Measurements from ENCODE around the gene MUC22. TPM values are rescaled to one million over a fixed set of nuclear protein-coding genes. Genes with fewer than 3 reads are reported as not detected.
A peak's percentile ranks its signal among the peaks of the same experiment; 100 is the strongest.
"Not testable (repeated sequence)": the region's sequence is repeated elsewhere in the genome, so short reads cannot be mapped to it uniquely, and the experiment has no call there.

MUC22 gene
- total RNA-seq, 2 donors from 2014 or later, result not detected

DNA sequence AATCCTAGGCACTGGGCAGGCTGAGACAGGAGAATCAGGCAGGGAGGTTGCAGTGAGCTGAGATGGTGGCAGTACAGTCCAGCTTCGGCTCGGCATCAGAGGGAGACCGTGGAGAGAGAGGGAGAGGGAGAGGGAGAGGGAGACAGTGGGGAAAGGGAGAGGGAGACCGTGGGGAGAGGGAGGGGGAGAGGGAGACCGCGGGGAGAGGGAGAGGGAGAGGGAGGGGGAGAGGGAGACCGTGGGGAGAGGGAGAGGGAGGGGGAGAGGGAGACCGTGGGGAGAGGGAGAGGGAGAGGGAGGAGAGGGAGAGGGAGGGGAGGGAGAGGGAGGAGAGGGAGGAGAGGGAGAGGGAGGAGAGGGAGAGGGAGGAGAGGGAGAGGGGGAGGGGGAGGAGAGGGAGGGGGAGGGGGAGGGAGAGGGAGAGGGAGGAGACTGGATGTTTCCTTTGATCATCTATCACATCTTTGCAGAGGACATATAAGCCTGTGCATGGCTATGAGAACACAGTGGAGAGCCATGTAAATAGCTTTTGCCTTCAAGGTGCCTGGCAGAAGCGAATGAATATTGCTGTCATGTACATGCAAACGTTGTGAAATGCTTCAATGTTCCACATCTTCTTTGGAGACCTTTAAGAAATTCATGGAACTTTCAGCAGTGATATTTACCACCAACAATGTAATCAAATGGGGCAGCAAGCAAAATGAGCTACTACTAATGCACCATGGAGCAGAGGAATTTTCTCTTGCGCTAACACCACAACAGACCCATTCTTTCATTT, 57.8 kb downstream of the MUC22 start:
- H3K27me3 Mint-ChIP-seq; H3K4me1 Mint-ChIP-seq; H3K4me3 Mint-ChIP-seq; H3K9me3 Mint-ChIP-seq; ATAC-seq (replicated peaks); H3K36me3 Mint-ChIP-seq (ENCODE audit: low read depth); H3K27ac Mint-ChIP-seq: not testable (repeated sequence)

DNA sequence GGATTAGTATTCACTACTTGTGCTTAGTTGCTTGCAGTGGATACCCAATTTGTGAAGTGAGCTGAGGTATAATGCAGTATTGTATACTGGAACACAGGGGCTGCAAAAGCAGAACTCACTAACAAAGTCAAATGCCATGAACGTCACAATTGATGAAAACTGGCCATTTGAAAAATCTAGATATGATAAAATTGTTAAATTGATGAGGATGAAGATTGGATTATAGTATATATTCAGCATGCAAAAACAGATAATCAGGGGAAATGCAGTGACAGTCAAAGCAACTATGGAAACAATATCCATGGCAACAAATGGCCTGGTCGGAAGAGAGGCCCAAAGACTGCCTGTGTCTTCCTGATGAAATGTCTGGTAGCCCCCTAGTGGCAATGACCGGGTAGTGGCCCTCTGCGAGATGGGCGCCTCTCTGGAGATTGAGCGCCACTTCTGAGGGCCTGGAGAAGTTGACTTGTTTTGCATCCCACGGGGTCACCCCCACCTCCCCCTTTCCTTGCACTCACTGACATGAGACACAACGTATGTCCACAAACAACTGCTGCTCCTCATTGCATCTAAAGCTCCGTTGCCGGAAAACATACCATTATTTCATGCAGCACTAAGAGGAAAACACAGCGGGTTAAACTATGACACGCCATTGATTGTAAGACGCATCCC, 58.5 kb downstream of the MUC22 start:
- peak; percentile 99 for ATAC-seq (replicated peaks)
- Mint-ChIP-seq H3K27me3 (no peaks in the 10 kb centered on the region), H3K27ac (no peak overlapping the region), H3K4me1 (no peaks in the 10 kb centered on the region), H3K36me3 (ENCODE audit: low read depth) (no peaks in the 10 kb centered on the region), H3K9me3 (no peaks in the 10 kb centered on the region), H3K4me3 (no peak overlapping the region)

DNA sequence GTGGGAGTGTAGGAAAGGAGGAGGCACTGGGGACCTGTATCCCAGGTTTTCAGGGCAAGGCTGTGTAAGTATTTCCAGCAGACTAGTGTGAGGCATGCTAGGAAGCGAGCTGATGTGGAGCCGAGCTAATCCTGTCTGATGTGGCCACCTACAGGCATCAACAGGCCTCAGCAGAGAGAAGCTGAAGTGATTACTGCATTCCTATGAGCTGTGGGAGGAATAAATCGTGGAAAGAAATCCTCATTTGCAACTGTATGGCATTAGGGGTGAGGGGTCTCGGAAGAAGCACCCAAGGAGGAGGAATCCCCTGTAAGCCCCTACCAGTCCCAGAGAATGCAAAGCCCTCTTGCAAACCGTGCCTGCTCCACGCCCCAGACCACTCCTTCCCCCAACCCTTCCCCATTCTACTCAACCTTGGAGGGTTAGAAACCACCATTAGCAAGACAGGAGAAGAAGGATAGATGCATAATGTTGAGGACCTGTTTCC, 60.5 kb downstream of the MUC22 start:
- no peak for ATAC-seq (replicated peaks)
- no peaks in the 10 kb centered on the region for H3K27me3 Mint-ChIP-seq
- H3K4me1 Mint-ChIP-seq, result no peaks in the 10 kb centered on the region
- no peaks in the 10 kb centered on the region for H3K36me3 Mint-ChIP-seq (ENCODE audit: low read depth)
- no peaks in the 10 kb centered on the region for H3K9me3 Mint-ChIP-seq
- H3K27ac Mint-ChIP-seq, result no peak overlapping the region
- no peak overlapping the region for H3K4me3 Mint-ChIP-seq

DNA sequence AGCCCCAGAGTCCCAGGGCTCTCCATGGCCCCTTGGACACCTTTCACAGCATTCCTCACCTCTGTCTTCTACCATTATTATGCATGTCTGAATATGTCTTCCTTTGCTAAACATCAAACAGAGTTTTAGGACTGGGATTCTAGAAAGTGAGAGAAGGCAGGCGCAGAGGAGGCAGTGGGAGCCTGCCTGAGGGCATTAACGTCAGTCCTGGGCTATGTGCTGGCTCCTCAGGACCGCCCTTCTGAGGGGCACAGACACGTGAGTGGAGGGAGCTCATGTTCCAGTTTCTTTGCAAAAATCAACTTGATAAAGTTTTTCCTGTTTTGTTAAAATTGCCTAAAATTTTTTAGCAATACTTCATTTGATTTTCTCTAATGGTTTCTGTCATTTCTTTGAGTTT, 64.1 kb downstream of the MUC22 start:
- H3K27ac Mint-ChIP-seq, result no peak overlapping the region
- no peaks in the 10 kb centered on the region for H3K27me3 Mint-ChIP-seq
- H3K36me3 Mint-ChIP-seq (ENCODE audit: low read depth), result no peaks in the 10 kb centered on the region
- H3K9me3 Mint-ChIP-seq, result no peaks in the 10 kb centered on the region
- no peak overlapping the region for H3K4me3 Mint-ChIP-seq
- ATAC-seq (replicated peaks), result no peak
- H3K4me1 Mint-ChIP-seq, result no peaks in the 10 kb centered on the region

DNA sequence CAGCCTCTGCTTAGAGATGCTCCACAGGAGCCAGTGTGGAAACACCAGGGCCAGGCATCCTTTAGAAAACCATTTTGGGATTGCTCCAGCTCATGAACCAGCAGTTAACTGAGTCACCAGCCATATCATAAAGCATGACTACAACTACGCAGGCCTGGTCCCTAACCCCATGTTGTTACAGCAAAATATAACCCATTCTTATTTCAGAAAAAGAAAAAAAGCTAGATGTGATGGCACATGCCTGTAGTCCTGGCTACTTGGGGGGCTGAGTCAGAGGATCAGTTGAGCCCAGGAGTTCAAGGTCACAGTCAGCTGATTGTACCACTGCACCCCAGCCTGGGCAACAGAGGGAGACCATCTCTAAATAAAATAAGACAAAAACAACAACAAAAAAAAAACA, 65.3 kb downstream of the MUC22 start:
- Mint-ChIP-seq H3K4me3 (no peak overlapping the region), H3K36me3 (ENCODE audit: low read depth) (no peaks in the 10 kb centered on the region), H3K27ac (no peak overlapping the region), H3K9me3 (no peaks in the 10 kb centered on the region), H3K4me1 (no peaks in the 10 kb centered on the region), H3K27me3 (no peaks in the 10 kb centered on the region)
- ATAC-seq (replicated peaks), result no peak

DNA sequence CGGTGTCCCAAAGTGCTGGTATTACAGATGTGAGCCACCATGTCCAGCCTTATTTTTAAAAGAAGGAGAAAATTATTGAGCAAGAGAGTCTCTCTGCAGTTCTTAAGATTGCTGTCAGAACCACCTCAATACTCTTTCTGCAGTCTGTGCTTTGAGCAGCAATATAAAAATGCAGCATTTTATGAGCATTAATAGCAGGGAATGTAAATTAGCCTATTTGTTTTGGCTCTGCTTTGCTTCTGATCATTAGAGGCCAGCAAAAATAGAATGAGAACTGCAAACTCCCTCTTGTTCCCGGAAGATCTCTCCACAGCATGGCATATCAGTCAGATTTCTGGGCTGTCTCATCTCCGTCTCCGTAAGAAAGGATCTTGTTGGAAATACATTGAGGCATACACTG, 66.3 kb downstream of the MUC22 start:
- no peak overlapping the region for H3K27ac Mint-ChIP-seq
- no peak for ATAC-seq (replicated peaks)
- no peaks in the 10 kb centered on the region for H3K9me3 Mint-ChIP-seq
- H3K36me3 Mint-ChIP-seq (ENCODE audit: low read depth), result no peaks in the 10 kb centered on the region
- H3K4me1 Mint-ChIP-seq, result no peaks in the 10 kb centered on the region
- no peak overlapping the region for H3K4me3 Mint-ChIP-seq
- no peaks in the 10 kb centered on the region for H3K27me3 Mint-ChIP-seq

DNA sequence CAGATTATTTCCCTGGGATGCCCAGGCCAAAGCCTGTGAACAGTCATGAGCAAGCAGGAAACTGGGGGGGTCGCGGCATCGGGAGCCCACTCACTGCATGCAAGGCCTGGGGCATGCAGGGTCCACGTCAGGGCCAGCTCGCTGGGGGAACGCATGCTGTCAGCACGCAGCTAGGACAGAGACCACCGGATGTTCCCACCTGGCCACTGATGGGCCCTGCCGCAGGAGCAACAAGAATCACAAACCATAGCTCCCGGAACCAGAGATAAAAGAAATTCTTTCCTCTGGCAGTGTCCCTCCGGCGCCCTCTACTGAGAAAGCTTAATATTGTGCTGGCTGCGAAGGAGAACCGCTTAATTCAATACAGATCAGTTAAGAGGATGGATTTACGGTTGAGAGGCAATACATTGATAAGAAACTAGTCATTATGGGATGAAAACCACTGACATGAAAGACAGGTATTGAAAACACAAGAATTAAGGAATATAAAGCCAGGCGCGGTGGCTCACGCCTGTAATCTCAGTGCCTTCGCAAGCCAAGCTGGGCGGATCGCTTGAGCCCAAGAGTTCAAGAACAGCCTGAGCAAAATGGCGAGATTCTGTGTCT, 69.5 kb downstream of the MUC22 start:
- H3K27me3 Mint-ChIP-seq, result no peaks in the 10 kb centered on the region
- H3K4me3 Mint-ChIP-seq, result peak overlapping the region; percentile 50
- H3K9me3 Mint-ChIP-seq, result no peaks in the 10 kb centered on the region
- H3K36me3 Mint-ChIP-seq (ENCODE audit: low read depth), result no peaks in the 10 kb centered on the region
- H3K27ac Mint-ChIP-seq, result no peak overlapping the region
- ATAC-seq (replicated peaks), result peak; percentile 81
- H3K4me1 Mint-ChIP-seq, result no peaks in the 10 kb centered on the region

DNA sequence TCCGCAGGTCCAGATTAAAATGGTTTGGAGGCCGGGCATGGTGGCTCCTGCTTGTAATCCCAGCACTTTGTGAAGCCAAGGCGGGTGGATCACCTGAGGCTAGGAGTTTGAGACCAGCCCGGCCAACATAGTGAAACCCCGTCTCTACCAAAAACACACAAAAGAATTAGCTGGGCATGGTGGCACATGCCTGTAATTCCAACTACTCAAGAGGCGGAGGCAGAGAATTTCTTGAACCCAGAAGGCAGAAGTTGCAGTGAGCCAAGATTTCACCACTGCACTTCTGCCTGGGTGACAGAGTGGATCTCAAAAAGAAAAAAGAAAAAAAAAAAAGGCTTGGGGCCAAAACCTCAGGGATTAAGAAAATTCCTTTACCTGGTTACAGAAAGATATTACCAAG, 71.6 kb downstream of the MUC22 start:
- H3K36me3 Mint-ChIP-seq (ENCODE audit: low read depth), result no peaks in the 10 kb centered on the region
- ATAC-seq (replicated peaks), result no peak
- H3K9me3 Mint-ChIP-seq, result no peaks in the 10 kb centered on the region
- no peaks in the 10 kb centered on the region for H3K27me3 Mint-ChIP-seq
- peaks cover 2% of the 10 kb centered on the region for H3K4me1 Mint-ChIP-seq
- H3K27ac Mint-ChIP-seq, result no peak overlapping the region
- H3K4me3 Mint-ChIP-seq, result no peak overlapping the region

DNA sequence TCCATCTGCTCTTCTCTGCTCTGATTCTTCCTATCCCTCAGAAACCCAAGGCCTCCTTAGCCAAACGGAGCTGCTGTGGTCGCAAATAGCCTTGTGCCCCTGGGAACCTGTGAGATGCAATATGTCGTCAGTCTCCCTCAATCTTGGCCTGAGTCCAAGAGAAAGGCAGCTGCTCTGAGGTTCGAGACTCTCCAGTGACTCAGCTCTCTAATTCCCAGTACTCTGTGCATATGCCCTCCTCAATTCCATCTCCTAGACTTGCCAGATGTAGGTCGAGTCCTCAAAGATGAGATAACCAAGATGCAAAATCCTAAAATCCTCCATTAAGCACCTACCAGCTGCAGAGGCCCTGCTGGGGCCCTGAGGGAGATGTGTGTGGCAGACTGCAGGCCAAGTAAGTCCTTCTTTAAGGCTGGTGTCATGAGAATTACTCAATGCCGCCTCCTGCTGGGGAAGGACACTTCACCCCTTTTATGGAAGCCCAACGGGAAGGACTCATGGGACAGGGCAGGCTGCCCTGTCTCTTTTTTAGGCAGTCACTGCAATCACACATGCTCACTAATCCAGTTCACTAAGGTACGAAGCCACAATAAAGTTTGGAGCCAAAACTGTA, 73.6 kb downstream of the MUC22 start:
- peaks cover 8% of the 10 kb centered on the region for H3K4me1 Mint-ChIP-seq
- H3K36me3 Mint-ChIP-seq (ENCODE audit: low read depth), result no peaks in the 10 kb centered on the region
- no peaks in the 10 kb centered on the region for H3K9me3 Mint-ChIP-seq
- ATAC-seq (replicated peaks), result peak; percentile 41
- no peak overlapping the region for H3K4me3 Mint-ChIP-seq
- no peak overlapping the region for H3K27ac Mint-ChIP-seq
- no peaks in the 10 kb centered on the region for H3K27me3 Mint-ChIP-seq

Other genes with a start within 250 kb of the MUC22 start
- gene DDR1, start 126.0 kb upstream of the MUC22 start, total RNA-seq, result 10 to 100 TPM in 1 of 2 donors, 1 to 10 TPM in 1; 3.0 to 19.5 TPM
- 10 to 100 TPM; 34.3 to 39.9 TPM for gene GTF2H4, start 102.3 kb upstream of the MUC22 start, total RNA-seq
- 10 to 100 TPM; 50.5 to 64.4 TPM for gene VARS2, start 96.2 kb upstream of the MUC22 start, total RNA-seq
- not detected for gene SFTA2, start 78.3 kb upstream of the MUC22 start, total RNA-seq
- not detected for gene MUCL3, start 69.5 kb upstream of the MUC22 start, total RNA-seq
- not detected for gene MUC21, start 26.8 kb upstream of the MUC22 start, total RNA-seq
- not detected for gene C6orf15, start 102.1 kb downstream of the MUC22 start, total RNA-seq
- gene PSORS1C1, start 104.3 kb downstream of the MUC22 start, total RNA-seq, result not detected
- gene CDSN, start 110.0 kb downstream of the MUC22 start, total RNA-seq, result not detected
- gene PSORS1C2, start 128.6 kb downstream of the MUC22 start, total RNA-seq, result not detected
- gene CCHCR1, start 147.3 kb downstream of the MUC22 start, total RNA-seq, result 10 to 100 TPM; 52.4 to 85.5 TPM
- 100 to 1,000 TPM in 1 of 2 donors, 10 to 100 TPM in 1; 91.1 to 125 TPM for gene TCF19, start 148.1 kb downstream of the MUC22 start, total RNA-seq
- gene POU5F1, start 160.2 kb downstream of the MUC22 start, total RNA-seq, result under 1 TPM in 1 of 2 donors, not detected in 1; 0.16 TPM

Measured in activated T-helper 17 cell treated with anti-CD3 and anti-CD28 coated beads, Interleukin-2, amount 50 U/mL, for 72 hours (primary cell).